ENCODE data around the gene FGL2. TPM values are rescaled to one million over a fixed set of nuclear protein-coding genes. Genes with fewer than 3 reads are reported as not detected.

Gene FGL2, protein sequence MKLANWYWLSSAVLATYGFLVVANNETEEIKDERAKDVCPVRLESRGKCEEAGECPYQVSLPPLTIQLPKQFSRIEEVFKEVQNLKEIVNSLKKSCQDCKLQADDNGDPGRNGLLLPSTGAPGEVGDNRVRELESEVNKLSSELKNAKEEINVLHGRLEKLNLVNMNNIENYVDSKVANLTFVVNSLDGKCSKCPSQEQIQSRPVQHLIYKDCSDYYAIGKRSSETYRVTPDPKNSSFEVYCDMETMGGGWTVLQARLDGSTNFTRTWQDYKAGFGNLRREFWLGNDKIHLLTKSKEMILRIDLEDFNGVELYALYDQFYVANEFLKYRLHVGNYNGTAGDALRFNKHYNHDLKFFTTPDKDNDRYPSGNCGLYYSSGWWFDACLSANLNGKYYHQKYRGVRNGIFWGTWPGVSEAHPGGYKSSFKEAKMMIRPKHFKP
- under 1 TPM in 1 of 2 donors, not detected in 1; under 0.01 TPM for total RNA-seq

DNA sequence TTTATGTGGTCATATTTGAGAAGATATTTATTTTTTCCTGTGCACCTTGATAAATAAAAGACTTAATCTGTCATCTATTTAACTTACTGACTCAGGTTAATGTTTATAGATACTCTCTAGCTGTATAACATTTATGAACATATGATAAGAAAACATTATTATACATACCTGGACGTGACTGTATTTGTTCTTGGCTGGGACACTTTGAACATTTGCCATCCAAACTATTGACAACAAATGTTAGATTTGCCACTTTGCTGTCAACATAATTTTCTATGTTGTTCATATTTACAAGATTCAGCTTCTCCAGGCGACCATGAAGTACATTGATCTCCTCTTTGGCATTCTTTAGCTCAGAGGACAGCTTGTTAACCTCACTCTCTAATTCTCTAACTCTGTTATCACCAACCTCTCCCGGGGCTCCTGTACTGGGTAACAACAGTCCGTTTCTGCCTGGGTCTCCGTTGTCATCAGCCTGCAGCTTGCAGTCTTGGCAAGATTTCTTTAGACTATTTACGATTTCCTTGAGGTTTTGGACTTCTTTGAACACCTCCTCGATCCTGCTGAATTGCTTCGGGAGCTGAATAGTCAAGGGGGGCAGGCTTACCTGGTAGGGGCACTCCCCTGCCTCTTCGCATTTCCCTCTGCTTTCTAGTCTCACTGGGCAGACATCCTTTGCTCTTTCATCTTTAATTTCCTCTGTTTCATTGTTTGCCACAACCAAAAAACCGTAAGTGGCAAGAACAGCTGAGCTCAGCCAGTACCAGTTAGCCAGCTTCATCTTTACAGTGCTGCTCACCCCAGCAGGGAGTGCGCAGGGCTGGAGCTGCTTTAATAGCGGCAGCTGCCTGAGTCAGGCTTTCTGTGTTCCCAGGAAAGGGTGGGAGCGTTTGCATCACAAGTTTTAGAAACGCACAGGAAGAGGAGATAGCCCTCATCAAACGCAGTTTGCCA is at the start of gene FGL2:
Gene FGL2 (minus strand): TSS at position 807 of the 954 bp plus-strand sequence. CDS start 26 bp downstream, at position 781.

Other genes starting within 250 kb of the FGL2 start
- not detected for gene SPDYE17, start 167.5 kb downstream of the FGL2 start, total RNA-seq
- under 1 TPM in 1 of 2 donors, not detected in 1; 0.34 TPM for gene SPDYE18, start 137.3 kb downstream of the FGL2 start, total RNA-seq
- gene CCDC146, start 77.2 kb downstream of the FGL2 start, total RNA-seq = 1 to 10 TPM in 1 of 2 donors, under 1 TPM in 1; 1.00 to 1.0 TPM
- 1 to 10 TPM; 6.3 to 7.2 TPM for gene GSAP, start 216.5 kb upstream of the FGL2 start, total RNA-seq

Data from melanocyte of skin (primary cell).